ENCODE results near the gene C10orf62. TPM values are rescaled to one million over a fixed set of nuclear protein-coding genes. Genes with fewer than 3 reads are reported as not detected.
A peak's percentile ranks its signal among the peaks of the same experiment; 100 is the strongest.

Gene C10orf62
- total RNA-seq (0.25 and 0.30 TPM in 2 replicates), polyA plus RNA-seq (not detected in 2 replicates)

- H3K9me3 ChIP-seq (ENCODE audit: low read depth): no peaks in the 10 kb centered on the region
- no peaks in the 10 kb centered on the region for H3K4me1 ChIP-seq (ENCODE audit: low read depth)
- no peak within 1 kb of the TSS for H3K27ac ChIP-seq
- TF ChIP-seq CTCF (IDR thresholded peaks at IDR 0.05; ENCODE audit: low read depth, low read length): no peak
- H3K4me3 ChIP-seq: no peak within 1 kb of the TSS
- no peak for DNase-seq (ENCODE audit: low read depth in 1 of 2, low spot score in 1 of 2)
- H3K36me3 ChIP-seq: no peaks in the 10 kb centered on the region
- H3K27me3 ChIP-seq: no peaks in the 10 kb centered on the region
Measured at GRCh38 chr10:97589479-97589878, at the start of gene C10orf62. TSS of gene C10orf62 (plus strand) at chr10:97589721. CDS start at chr10:97589898, 177 bp downstream.

- peak; percentile 22 for TF ChIP-seq CTCF (IDR thresholded peaks at IDR 0.05; ENCODE audit: low read depth, low read length)
- Histone ChIP-seq H3K9me3 (ENCODE audit: low read depth) (no peaks in the 10 kb centered on the region), H3K27me3 (no peaks in the 10 kb centered on the region), H3K36me3 (no peaks in the 10 kb centered on the region), H3K27ac (no peak overlapping the region), H3K4me3 (no peak overlapping the region), H3K4me1 (ENCODE audit: low read depth) (peaks cover 3% of the 10 kb centered on the region)
- DNase-seq (ENCODE audit: low read depth in 1 of 2, low spot score in 1 of 2): peak in 1 of 2 donors; percentile 64
Measured at GRCh38 chr10:97540669-97541500, 48.6 kb upstream of the C10orf62 start.

- H3K27ac ChIP-seq: no peak overlapping the region
- peaks cover 3% of the 10 kb centered on the region for H3K4me1 ChIP-seq (ENCODE audit: low read depth)
- no peak overlapping the region for H3K4me3 ChIP-seq
- H3K9me3 ChIP-seq (ENCODE audit: low read depth): no peaks in the 10 kb centered on the region
- H3K27me3 ChIP-seq: no peaks in the 10 kb centered on the region
- peak in 1 of 2 donors; percentile 98 for DNase-seq (ENCODE audit: low read depth in 1 of 2, low spot score in 1 of 2)
- TF ChIP-seq CTCF (IDR thresholded peaks at IDR 0.05; ENCODE audit: low read depth, low read length): no peak
- no peaks in the 10 kb centered on the region for H3K36me3 ChIP-seq
Measured at GRCh38 chr10:97542169-97543024, 47.1 kb upstream of the C10orf62 start.

- peak in 1 of 2 donors; percentile 97 for DNase-seq (ENCODE audit: low read depth in 1 of 2, low spot score in 1 of 2)
- no peaks in the 10 kb centered on the region for H3K27me3 ChIP-seq
- no peaks in the 10 kb centered on the region for H3K9me3 ChIP-seq (ENCODE audit: low read depth)
- H3K36me3 ChIP-seq: no peaks in the 10 kb centered on the region
- peaks cover 3% of the 10 kb centered on the region for H3K4me1 ChIP-seq (ENCODE audit: low read depth)
- no peak overlapping the region for H3K4me3 ChIP-seq
- TF ChIP-seq CTCF (IDR thresholded peaks at IDR 0.05; ENCODE audit: low read depth, low read length): no peak
- no peak overlapping the region for H3K27ac ChIP-seq
Measured at GRCh38 chr10:97543025-97543546, 46.4 kb upstream of the C10orf62 start.

GRCh38 chr10:97546456-97547270 lies 42.9 kb upstream of the C10orf62 start:
- Histone ChIP-seq H3K27me3 (no peaks in the 10 kb centered on the region), H3K27ac (no peak overlapping the region), H3K4me3 (no peak overlapping the region), H3K9me3 (ENCODE audit: low read depth) (no peaks in the 10 kb centered on the region), H3K36me3 (no peaks in the 10 kb centered on the region), H3K4me1 (ENCODE audit: low read depth) (peaks cover 24% of the 10 kb centered on the region)
- no peak for DNase-seq (ENCODE audit: low read depth in 1 of 2, low spot score in 1 of 2)
- no peak for TF ChIP-seq CTCF (IDR thresholded peaks at IDR 0.05; ENCODE audit: low read depth, low read length)

All from cardiac muscle cell (in vitro differentiated cells and primary cell).